Measurements from ENCODE around the gene NEURL1.

The NEURL1 gene

DNA sequence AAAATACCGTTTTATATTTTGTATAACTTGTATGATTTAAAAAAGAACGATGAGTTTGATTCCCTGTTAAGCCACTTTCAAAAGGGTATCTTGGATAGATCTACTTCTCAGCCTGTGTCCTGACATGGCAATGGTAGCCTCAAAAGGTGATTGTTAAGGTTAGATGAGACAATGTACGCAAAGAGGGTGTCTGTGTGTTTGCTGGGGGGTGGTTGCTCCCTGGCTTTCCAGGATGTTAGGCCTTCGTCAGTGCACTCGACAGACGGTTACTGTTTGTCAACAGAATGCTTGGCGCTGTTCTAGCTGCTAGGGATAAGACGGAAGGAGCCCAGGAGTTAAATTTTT is 90.3 kb downstream of the NEURL1 start:
- H3K9me3 Mint-ChIP-seq: no peaks in the 10 kb centered on the region
- peaks cover 8 to 11% of the 10 kb centered on the region in 2 donors for H3K4me1 Mint-ChIP-seq
- DNase-seq (no peak), ATAC-seq (replicated peaks) (peak; percentile 2 to 5)
- peak overlapping the region; percentile 76 to 78 for H3K4me3 Mint-ChIP-seq
- H3K36me3 Mint-ChIP-seq: peaks cover 0 to 4% of the 10 kb centered on the region in 2 donors
- peak overlapping the region; percentile 82 for H3K27ac Mint-ChIP-seq
- H3K27me3 Mint-ChIP-seq: peaks cover 0 to 7% of the 10 kb centered on the region in 2 donors

DNA sequence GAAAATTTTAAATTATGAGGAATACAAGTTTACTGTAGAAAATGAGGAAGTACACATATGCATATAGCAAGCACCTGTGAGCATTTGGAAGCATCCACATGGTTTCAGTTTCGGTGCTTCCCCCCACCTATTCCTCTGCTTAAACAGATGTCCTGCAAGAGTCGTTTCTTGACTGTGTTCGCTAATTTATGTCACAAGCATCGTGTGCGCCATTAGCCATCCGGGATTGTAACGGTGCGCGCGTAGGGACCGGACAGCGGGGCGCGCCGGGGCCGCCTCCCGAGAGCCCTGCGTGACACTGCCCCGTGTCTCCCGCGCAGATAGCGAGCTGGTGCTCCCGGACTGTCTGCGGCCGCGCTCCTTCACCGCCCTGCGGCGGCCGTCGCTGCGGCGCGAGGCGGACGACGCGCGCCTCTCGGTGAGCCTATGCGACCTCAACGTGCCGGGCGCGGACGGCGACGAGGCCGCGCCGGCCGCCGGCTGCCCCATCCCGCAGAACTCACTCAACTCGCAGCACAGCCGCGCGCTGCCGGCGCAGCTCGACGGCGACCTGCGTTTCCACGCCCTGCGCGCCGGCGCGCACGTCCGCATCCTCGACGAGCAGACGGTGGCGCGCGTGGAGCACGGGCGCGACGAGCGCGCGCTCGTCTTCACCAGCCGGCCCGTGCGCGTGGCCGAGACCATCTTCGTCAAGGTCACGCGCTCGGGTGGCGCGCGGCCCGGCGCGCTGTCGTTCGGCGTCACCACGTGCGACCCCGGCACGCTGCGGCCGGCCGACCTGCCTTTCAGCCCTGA is 90.9 kb downstream of the NEURL1 start:
- Mint-ChIP-seq H3K4me1 (peaks cover 8 to 11% of the 10 kb centered on the region in 2 donors), H3K4me3 (peak overlapping the region; percentile 76 to 78)

DNA sequence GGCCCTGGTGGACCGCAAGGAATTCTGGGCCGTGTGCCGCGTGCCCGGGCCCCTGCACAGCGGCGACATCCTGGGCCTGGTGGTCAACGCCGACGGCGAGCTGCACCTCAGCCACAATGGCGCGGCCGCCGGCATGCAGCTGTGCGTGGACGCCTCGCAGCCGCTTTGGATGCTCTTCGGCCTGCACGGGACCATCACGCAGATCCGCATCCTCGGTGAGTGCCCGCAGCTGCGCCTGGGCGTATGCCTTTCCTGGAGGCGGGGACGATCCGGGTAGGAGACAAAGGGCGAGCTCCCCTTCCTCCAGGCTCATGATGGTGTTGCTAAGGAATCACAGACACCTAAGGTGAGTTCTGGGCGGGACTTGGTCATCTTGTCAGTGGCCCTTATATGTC is 91.5 kb downstream of the NEURL1 start:
- DNase-seq (no peak), ATAC-seq (replicated peaks) (no peak)
- H3K27me3 Mint-ChIP-seq: peaks cover 0 to 7% of the 10 kb centered on the region in 2 donors
- peak overlapping the region; percentile 25 for H3K27ac Mint-ChIP-seq
- no peaks in the 10 kb centered on the region for H3K9me3 Mint-ChIP-seq
- H3K4me1 Mint-ChIP-seq: peaks cover 8 to 11% of the 10 kb centered on the region in 2 donors
- peaks cover 0 to 4% of the 10 kb centered on the region in 2 donors for H3K36me3 Mint-ChIP-seq
- peak overlapping the region; percentile 69 to 76 for H3K4me3 Mint-ChIP-seq

More for the DNA sequence above, 90.9 kb downstream of the NEURL1 start:
- Mint-ChIP-seq H3K36me3 (peaks cover 0 to 4% of the 10 kb centered on the region in 2 donors), H3K27me3 (peaks cover 0 to 7% of the 10 kb centered on the region in 2 donors), H3K9me3 (no peaks in the 10 kb centered on the region), H3K27ac (peak overlapping the region; percentile 82)
- DNase-seq: no peak
- peak; percentile 71 to 75 for ATAC-seq (replicated peaks)

DNA sequence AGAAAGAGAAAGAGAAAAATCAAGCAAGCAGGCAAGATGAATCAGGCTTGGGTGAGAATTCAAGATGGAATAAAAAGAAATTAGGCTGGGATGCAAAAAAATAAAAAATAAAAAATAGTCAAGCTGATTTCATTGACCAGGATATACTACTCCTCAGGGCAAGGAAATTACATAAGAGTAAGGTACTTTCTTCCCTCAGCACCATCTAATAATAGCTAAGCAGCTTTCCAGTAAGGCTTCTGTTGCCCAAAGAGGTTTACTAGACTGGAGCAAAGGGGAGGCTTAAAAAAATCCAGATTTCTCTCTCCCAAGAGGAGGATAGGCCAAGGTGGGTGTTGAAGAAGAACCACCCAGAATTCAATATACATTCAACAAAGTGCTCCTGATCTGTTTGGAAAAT is 93.6 kb downstream of the NEURL1 start:
- Mint-ChIP-seq H3K36me3 (peaks cover 0 to 4% of the 10 kb centered on the region in 2 donors), H3K4me1 (peaks cover 8 to 11% of the 10 kb centered on the region in 2 donors), H3K4me3 (no peak overlapping the region), H3K27me3 (peaks cover 0 to 7% of the 10 kb centered on the region in 2 donors), H3K9me3 (no peaks in the 10 kb centered on the region), H3K27ac (peak overlapping the region; percentile 52)
- DNase-seq (no peak), ATAC-seq (replicated peaks) (no peak)

DNA sequence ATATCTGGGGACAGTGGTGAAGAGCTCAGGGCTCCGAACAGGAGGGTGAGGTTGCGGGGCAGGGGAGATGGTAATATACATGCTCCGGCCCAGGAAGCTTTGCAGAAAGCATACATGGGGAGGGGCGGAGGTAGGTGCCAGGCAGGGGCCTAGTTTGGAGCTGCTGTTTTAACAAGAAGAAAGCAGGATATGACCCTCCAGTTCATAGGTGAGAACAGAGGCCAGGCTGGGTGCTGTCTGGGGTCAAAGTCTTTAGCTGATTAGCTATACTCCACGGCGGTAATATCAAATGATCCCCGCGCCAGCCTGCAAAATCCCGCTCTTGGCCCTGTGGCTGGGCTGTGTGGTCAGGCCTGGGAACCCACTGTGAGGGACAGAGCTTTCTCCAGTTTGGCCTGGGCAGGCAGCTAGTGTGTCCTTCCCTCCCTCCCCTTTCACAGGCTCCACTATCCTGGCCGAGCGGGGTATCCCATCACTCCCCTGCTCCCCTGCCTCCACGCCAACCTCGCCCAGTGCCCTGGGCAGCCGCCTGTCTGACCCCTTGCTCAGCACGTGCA is 95.6 kb downstream of the NEURL1 start:
- Mint-ChIP-seq H3K27me3 (no peaks in the 10 kb centered on the region), H3K4me3 (no peak overlapping the region), H3K9me3 (no peaks in the 10 kb centered on the region), H3K4me1 (peaks cover 6 to 7% of the 10 kb centered on the region in 2 donors), H3K27ac (no peak overlapping the region), H3K36me3 (peaks cover 0 to 4% of the 10 kb centered on the region in 2 donors)
- DNase-seq (no peak), ATAC-seq (replicated peaks) (no peak)

DNA sequence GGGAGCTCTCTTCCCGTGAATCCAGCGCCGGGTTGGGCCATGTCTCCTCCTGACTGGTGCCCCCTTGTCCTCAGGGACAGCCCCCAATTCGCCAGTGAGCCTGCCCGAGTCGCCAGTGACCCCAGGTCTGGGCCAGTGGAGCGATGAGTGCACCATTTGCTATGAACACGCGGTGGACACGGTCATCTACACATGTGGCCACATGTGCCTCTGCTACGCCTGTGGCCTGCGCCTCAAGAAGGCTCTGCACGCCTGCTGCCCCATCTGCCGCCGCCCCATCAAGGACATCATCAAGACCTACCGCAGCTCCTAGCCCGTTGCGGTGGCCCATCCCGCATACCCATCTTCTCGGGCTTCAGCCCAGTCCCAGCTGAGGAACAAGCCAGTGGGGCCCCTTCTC is 96.6 kb downstream of the NEURL1 start:
- no peak for ATAC-seq (replicated peaks)
- H3K27ac Mint-ChIP-seq: no peak overlapping the region
- no peaks in the 10 kb centered on the region for H3K9me3 Mint-ChIP-seq
- H3K27me3 Mint-ChIP-seq: no peaks in the 10 kb centered on the region
- peaks cover 2 to 5% of the 10 kb centered on the region in 2 donors for H3K4me1 Mint-ChIP-seq
- DNase-seq: no peak
- H3K36me3 Mint-ChIP-seq: peaks cover 0 to 4% of the 10 kb centered on the region in 2 donors
- H3K4me3 Mint-ChIP-seq: no peak overlapping the region

DNA sequence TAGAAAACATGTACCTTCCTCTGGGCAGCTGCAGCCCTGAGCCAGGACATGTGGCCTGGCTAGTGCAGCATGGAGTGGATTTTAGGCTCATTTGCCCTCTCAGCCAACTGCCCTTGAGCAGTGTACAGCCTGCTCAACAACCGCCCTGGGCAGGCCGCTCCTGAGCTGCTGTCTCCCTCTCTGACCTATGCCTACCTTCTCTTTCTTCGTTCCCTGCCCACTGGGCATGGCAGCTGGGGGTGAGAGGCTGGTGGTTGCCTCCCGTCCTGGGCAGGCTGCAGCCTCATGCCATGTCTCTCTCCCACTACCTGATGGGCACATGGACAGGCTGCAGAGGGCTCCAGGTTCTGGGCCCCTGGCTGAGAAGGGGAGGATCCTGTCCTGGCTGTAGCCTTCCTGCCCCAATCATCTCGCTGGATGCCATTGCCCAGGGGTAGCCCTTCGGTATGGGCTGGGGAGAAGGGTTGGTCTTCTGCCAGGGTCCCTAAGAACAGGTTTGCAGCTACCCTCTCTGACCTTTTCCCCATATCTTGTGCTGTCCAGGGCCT is 97.3 kb downstream of the NEURL1 start:
- peaks cover 0 to 4% of the 10 kb centered on the region in 2 donors for H3K36me3 Mint-ChIP-seq
- peaks cover 0 to 4% of the 10 kb centered on the region in 2 donors for H3K4me1 Mint-ChIP-seq
- no peaks in the 10 kb centered on the region for H3K27me3 Mint-ChIP-seq
- ATAC-seq (replicated peaks) (no peak), DNase-seq (no peak)
- H3K27ac Mint-ChIP-seq: no peak overlapping the region
- no peaks in the 10 kb centered on the region for H3K9me3 Mint-ChIP-seq
- H3K4me3 Mint-ChIP-seq: no peak overlapping the region

DNA sequence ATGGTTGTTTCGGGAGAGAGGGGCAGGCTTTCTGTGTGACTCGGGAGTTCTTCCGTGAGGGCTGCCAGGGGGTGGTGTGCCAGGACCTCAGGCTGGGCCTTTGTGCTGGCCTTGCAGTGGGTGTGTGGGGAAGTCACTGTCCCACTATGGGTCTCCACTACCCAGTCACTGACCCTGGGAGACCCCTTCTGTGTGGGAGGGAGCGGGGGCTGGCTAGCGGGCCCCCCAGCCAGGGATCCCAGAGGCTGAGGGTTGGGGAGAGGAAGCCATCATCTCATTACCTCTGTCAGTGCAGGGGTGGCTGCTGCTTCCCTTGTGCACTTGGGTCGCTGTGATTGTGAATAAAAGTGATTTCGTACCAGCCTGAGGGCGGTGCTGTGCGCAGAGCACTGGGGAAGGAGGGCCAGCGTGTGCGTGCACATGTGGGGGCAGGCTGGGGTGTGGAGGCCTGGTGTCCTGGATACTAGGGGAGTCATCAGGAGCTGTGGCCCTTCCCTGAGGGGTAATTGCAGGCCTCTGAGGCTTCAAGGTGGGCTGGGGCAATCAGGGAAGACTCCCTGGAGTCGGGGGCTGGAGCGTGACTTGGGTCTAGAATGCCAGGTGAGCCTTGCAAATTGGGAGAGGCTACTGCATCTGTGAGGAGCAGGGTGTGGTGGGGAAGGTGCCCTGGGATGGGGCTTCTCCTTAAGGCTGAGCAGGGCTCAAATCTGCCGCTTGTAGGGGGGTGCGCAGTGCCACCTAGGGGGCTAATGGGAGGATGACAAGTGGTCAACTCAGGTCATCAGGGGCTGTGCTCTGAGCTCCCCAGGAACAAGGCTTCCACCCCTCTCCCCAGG is 98.9 kb downstream of the NEURL1 start:
- peaks cover 0 to 2% of the 10 kb centered on the region in 2 donors for H3K4me1 Mint-ChIP-seq
- no peaks in the 10 kb centered on the region for H3K9me3 Mint-ChIP-seq
- DNase-seq: no peak
- no peaks in the 10 kb centered on the region for H3K36me3 Mint-ChIP-seq
- no peaks in the 10 kb centered on the region for H3K27me3 Mint-ChIP-seq
- no peak overlapping the region for H3K4me3 Mint-ChIP-seq
- H3K27ac Mint-ChIP-seq: no peak overlapping the region
- peak; percentile 84 to 87 for ATAC-seq (replicated peaks)

DNA sequence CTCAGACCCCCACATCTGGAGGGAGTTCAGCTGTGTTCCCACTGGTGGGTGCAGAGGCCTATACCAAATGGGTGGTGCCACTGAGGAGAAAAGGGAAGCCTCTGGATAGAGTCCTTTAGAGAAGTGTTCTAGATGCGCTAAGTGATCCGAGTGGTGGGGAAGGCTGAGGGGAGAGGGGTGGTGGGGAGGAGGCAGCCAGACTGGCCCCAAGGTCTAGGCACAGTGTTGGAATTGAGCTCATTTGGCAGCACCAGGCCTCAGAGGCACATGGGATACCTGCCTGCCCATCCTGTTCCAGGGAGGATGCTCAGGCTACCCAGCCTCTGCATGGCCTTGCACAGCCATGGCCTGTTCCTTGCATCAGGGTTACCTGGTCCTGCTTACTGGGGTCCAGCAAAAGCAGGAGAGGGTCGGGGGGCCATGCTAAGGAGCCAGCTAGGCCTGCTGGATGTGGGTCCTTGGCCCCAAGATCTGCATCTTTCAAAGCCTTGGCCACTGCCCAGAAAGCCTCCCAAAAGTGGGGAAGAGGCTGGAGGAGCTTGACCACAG is 99.6 kb downstream of the NEURL1 start:
- DNase-seq (no peak), ATAC-seq (replicated peaks) (no peak)
- H3K36me3 Mint-ChIP-seq: no peaks in the 10 kb centered on the region
- no peak overlapping the region for H3K27ac Mint-ChIP-seq
- peaks cover 0 to 2% of the 10 kb centered on the region in 2 donors for H3K4me1 Mint-ChIP-seq
- no peak overlapping the region for H3K4me3 Mint-ChIP-seq
- no peaks in the 10 kb centered on the region for H3K9me3 Mint-ChIP-seq
- H3K27me3 Mint-ChIP-seq: no peaks in the 10 kb centered on the region

DNA sequence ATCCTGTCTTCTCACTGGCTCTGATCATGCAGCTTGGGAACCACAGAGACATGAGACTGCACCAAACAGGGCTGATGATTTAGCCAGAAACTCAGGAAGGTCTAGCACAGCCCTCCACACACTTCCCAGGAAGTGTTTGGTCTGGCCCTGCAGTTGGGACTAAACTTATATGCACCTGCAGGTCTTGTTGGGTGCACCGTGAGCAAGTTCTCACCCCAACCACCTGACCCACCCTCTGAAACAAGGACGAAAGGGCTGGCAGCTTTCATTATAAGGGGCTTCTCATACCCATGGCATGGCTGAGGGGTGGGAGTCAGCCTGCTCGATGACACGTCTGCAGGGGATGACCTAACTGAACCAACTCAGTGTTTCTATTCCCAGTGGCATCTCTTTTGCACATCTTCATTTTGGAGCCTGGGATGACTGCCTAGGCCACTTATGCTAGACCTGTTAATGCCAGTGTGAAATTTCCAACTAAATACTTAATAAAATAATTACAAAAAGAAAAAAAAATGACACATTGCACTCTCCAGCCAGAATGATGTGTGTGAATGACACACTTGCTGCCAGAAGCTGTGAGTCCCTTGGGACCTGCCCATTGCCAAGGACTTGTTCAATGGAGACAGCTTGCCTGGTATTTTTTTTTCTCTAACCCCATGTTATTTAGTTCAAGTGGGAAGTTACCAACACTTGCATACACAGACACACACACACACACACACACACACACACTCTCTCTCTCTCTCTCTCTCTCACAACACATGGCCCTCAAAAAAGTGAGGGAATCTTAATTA is 102.6 kb downstream of the NEURL1 start:
- Mint-ChIP-seq H3K27ac (no peak overlapping the region), H3K9me3 (no peaks in the 10 kb centered on the region)

DNA sequence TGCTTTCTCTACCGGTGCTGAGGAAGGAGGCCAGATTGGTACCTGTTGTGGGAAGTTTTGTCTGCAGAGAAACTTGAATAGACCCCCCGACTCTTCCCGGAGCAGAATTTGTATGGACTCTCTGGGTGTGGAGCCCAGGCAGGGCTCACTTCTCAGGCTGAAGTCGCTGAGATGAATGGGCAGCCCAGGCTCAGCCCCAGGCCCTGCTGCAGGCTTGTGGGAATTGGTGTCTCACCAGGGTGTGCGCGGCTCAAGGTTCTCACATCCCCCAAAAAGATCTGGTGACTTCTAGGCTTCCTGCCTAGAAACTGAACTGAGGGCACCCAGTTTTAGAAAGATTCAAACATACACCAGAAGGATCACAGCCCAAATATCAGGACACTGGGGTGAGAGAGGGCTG is 103.5 kb downstream of the NEURL1 start:
- H3K36me3 Mint-ChIP-seq: peaks cover 6% of the 10 kb centered on the region in 2 donors
- H3K4me3 Mint-ChIP-seq: no peak overlapping the region
- peaks cover 0 to 3% of the 10 kb centered on the region in 2 donors for H3K4me1 Mint-ChIP-seq
- no peaks in the 10 kb centered on the region for H3K9me3 Mint-ChIP-seq
- ATAC-seq (replicated peaks) (no peak), DNase-seq (no peak)
- H3K27ac Mint-ChIP-seq: no peak overlapping the region
- no peaks in the 10 kb centered on the region for H3K27me3 Mint-ChIP-seq

More for the DNA sequence above, 102.6 kb downstream of the NEURL1 start:
- H3K4me1 Mint-ChIP-seq: peaks cover 0 to 3% of the 10 kb centered on the region in 2 donors
- ATAC-seq (replicated peaks) (no peak), DNase-seq (no peak)
- H3K36me3 Mint-ChIP-seq: peaks cover 2 to 3% of the 10 kb centered on the region in 2 donors
- no peaks in the 10 kb centered on the region for H3K27me3 Mint-ChIP-seq
- H3K4me3 Mint-ChIP-seq: no peak overlapping the region

DNA sequence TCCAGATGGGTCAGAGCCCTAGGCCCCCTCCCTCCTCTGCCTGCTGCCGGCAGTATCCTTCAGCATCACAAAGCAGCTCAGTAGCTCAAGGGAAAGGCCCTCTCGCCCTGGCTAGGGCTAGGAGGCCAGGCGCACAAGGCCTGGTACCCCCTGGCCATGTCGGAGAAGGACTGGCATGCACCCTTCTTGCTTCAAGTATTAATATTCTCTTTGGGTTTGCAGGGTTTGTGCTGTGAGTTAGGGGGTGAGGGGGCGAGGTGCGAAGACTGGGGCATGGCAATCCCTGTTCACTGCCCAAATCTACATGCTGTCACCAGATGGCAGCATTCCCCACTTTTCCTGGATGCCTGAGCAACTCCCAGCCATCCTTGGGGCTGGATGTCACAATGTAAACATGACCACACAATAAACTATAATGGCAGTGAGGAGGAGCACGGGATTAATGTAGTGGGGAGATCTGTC is 105.2 kb downstream of the NEURL1 start:
- Mint-ChIP-seq H3K4me1 (peaks cover 0 to 2% of the 10 kb centered on the region in 2 donors), H3K9me3 (no peaks in the 10 kb centered on the region), H3K27ac (no peak overlapping the region), H3K36me3 (peaks cover 16 to 17% of the 10 kb centered on the region in 2 donors), H3K27me3 (no peaks in the 10 kb centered on the region), H3K4me3 (no peak overlapping the region)
- ATAC-seq (replicated peaks) (peak in 1 of 2 donors; percentile 41), DNase-seq (no peak)

DNA sequence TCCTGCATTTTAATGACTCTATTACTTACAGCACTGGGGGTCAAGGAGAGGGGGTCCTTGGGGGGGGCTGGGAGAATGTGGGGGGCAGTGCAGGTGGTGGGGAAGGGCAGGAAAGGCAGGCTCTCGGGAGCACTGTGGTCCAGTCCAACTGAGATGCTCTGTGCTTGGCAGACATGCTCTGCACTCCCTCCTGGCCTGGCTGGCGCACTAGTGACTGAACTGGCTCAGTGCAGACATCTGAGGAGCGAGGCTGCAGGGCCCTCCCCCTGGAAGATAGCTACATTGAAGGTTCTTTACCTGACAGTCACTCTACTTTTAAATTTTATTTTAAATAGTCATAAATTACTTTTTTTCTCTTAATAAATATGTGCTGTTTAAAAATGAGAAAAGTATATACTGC is 105.7 kb downstream of the NEURL1 start:
- no peaks in the 10 kb centered on the region for H3K27me3 Mint-ChIP-seq
- H3K9me3 Mint-ChIP-seq: no peaks in the 10 kb centered on the region
- no peak for ATAC-seq (replicated peaks)
- H3K4me3 Mint-ChIP-seq: no peak overlapping the region
- peaks cover 0 to 2% of the 10 kb centered on the region in 2 donors for H3K4me1 Mint-ChIP-seq
- H3K27ac Mint-ChIP-seq: no peak overlapping the region
- no peak for DNase-seq
- H3K36me3 Mint-ChIP-seq: peaks cover 17 to 19% of the 10 kb centered on the region in 2 donors
